ENCODE measurements around the gene OXTR.
"Not testable (repeated sequence)": the region's sequence is repeated elsewhere in the genome, so short reads cannot be mapped to it uniquely, and the experiment has no call there.

Gene OXTR

GRCh38 chr3:8739757-8740504 is 29.5 kb downstream of the OXTR start:
- peak; percentile 30 for DNase-seq

- no peak for DNase-seq
Observed at GRCh38 chr3:8738639-8739038, 30.8 kb downstream of the OXTR start.

GRCh38 chr3:8737823-8738222 is 31.6 kb downstream of the OXTR start:
- no peak for DNase-seq

GRCh38 chr3:8737301-8737700 is 32.1 kb downstream of the OXTR start:
- no peak for DNase-seq

- no peak for DNase-seq
Observed at GRCh38 chr3:8736436-8736835, 33.0 kb downstream of the OXTR start.

GRCh38 chr3:8734908-8735307 is 34.5 kb downstream of the OXTR start:
- DNase-seq, result no peak

GRCh38 chr3:8734137-8734878 is 35.1 kb downstream of the OXTR start:
- DNase-seq, result no peak

- DNase-seq, result no peak
Observed at GRCh38 chr3:8733332-8734094, 35.9 kb downstream of the OXTR start, which contains the start of gene CAV3. Gene CAV3 (plus strand): TSS chr3:8733802. CDS start chr3:8733877, 75 bp downstream.

- DNase-seq, result no peak
Observed at GRCh38 chr3:8732413-8732812, 37.0 kb downstream of the OXTR start.

GRCh38 chr3:8730656-8731055 is 38.8 kb downstream of the OXTR start:
- no peak for DNase-seq

- DNase-seq, result no peak
Observed at GRCh38 chr3:8729479-8729878, 39.9 kb downstream of the OXTR start.

GRCh38 chr3:8727605-8728512 is 41.6 kb downstream of the OXTR start:
- DNase-seq, result no peak

GRCh38 chr3:8724108-8724752 is 45.2 kb downstream of the OXTR start:
- DNase-seq, result no peak

- DNase-seq, result no peak
Observed at GRCh38 chr3:8723612-8724011, 45.8 kb downstream of the OXTR start.

GRCh38 chr3:8722808-8723207 is 46.6 kb downstream of the OXTR start:
- DNase-seq, result no peak

GRCh38 chr3:8715757-8716156 is 53.7 kb downstream of the OXTR start:
- not testable (repeated sequence) for DNase-seq

GRCh38 chr3:8713901-8714759 is 55.3 kb downstream of the OXTR start:
- no peak for DNase-seq

- DNase-seq, result no peak
Observed at GRCh38 chr3:8712908-8713255, 56.5 kb downstream of the OXTR start.

GRCh38 chr3:8712045-8712907 is 57.1 kb downstream of the OXTR start:
- no peak for DNase-seq
